NOMO-1 (cell line): ENCODE results near the gene FNDC11.
A peak's percentile ranks its signal among the peaks of the same experiment; 100 is the strongest.

Experiments
- DNase-seq, 2 experiments: peaks; one replicate each; lab custom pipeline; 2025; ENCODE audit not compliant: unreplicated experiment in 2 of 2; lab: John Stamatoyannopoulos, UW

The FNDC11 gene, protein sequence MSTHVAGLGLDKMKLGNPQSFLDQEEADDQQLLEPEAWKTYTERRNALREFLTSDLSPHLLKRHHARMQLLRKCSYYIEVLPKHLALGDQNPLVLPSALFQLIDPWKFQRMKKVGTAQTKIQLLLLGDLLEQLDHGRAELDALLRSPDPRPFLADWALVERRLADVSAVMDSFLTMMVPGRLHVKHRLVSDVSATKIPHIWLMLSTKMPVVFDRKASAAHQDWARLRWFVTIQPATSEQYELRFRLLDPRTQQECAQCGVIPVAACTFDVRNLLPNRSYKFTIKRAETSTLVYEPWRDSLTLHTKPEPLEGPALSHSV

DNA sequence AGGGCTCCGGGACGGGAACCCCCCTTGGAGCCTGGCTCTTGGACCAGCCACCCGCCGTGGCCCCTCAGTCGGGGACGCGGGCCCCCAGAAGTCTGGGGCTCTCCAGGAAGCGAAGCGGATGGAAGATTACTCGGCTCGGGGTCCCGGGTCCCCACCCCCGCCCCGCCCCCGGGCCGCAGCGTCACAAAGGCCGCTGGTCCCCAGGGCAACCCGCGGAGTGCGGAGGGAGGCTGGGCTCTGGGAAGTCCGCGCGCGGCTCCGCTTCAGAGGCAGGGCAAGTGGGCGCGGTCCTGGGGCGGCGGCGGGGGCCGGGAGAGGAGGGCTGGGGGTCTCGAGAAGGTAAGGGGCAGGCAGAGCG, at the start of gene FNDC11:
Gene FNDC11 (plus strand): TSS at position 227 of the 358 bp plus-strand sequence. CDS start 1,505 bp downstream, outside the sequence.
- DNase-seq = no peak

DNA sequence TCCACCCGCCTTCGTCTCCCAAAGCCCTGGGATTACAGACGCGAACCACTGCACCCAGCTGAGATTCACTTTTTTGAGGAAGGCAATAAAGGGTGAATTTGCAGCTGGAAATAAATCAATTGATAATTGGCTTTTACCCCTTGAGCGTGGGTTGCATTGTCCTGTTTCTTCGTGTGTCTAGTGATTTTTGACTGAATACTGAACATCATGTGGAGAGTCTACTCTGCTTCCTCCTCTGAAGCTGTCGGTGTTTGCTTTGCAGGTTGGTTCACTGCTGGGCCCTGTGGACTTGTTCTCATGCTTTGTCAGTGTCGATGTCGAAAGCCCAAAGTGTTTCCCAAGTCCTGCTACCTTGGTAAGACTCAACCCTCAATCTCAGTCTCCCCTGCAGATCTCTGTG, 49.3 kb upstream of the FNDC11 start:
- DNase-seq = no peak

DNA sequence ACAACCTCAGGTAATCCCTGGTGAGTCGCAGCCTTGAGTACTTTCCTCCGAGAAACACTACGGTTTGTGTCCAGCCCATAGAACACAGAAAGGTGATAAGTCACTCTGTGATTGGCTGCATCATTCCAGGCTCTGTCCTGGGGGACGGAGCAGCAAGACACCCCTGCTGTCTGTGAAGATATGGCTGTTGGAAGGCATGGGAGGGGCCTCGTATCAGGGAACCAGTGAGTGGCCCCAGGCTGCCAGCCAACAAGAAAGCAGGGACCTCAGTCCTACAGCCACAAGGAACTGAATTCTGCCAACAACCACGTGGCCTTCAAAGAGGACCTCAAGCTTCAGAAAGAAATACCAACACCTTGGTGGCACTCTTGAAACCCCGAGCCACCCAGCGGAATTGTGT, 48.7 kb upstream of the FNDC11 start:
- no peak for DNase-seq

DNA sequence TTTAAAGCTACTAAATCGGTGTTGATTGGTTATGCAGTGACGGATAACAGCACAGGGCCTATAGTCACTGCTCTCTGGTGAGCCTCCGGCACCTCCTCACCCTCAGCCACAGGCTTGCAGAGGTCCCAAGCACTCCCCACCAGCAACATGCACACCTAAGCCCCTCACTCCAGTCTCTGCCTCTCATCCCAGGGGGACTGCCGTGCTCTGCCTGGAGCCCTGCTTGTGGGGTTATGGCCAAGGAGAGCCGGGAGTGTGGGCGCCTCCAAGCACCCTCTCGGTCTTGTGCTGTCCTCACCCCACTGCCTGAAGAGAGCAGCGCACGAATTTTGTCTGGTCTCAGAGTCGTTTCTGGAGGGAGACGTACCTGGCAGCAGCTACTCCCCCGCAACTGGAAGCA, 48.2 kb upstream of the FNDC11 start:
- no peak for DNase-seq

DNA sequence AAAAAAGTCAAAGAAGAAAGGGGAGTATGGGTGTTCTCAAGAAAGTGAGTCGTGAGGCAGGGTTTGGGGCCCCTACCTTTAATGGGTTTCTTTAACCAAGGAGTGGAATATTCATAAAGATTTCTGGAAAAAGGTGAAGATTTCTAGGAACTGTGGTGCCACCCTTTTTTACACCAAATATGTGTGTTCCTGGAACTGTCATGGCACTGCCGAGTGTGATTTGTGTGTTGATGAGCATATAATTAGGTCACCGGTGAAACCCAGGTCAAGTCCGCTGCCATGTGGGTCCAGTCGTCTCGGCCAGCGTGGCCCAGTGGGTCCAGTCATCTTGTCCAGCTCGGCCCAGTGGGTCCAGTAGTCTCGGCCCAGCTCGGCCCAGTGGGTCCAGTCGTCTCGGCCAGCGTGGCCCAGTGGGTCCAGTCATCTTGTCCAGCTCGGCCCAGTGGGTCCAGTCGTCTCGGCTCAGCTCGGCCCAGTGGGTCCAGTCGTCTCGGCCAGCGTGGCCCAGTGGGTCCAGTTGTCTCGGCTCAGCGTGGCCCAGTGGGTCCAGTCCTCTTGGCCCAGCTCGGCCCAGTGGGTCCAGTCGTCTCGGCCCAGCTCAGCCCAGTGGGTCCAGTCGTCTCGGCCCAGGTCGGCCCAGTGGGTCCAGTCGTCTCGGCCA, 46.7 kb upstream of the FNDC11 start:
- DNase-seq = no peak

DNA sequence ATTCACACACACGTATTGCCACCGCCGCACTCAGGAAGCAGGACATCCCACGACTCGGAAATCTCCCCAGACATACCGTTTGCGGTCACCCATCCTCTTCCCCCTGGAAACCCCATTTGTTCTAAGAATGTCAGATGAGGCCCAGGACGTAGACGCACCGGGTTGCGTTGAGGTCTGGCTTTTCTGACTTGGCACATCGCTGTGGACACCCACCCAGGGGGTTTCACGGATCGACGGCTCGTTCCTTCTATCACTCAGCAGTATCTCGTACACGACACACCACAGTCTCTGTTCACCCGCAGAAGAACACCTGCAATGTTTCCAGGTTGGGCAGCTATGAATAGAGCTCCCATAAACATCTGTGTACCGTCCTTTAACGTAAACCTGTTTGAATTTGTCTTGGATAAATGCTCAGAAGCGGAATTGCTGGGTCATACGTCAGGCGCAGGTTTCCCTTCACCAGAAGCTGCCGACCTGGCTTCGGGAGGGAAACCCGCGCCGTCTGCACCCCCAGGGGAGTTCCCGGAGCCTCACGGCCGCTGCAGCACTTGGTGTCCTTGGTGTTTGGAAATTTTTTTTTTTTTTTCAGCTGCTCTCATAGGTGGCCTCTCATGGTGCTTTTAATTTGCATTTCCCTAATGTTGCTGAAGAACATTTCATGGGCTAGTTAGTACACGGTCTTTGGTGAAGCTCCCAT, 45.7 kb upstream of the FNDC11 start:
- DNase-seq = no peak

DNA sequence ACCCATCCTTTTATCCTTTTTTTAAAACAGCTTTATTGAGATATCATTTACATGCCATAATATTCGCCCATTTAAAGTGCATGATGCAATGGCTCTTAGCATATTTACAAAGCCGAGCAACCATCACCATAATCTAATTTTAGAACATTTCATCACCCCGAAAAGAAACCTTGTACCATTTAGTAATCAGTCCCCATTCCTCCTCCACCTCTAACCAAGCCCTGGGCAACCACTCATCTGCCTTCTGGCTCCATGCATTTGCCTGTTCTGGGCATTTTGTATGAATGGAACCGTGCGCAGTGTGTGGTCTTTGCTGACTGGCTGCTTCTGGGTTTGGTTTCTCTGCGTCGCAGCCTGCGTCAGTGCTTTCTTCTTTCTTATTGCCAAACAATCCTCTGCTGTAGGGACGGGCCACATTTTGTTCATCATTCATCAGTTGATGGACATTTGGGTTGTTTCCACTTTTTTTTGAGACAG, 44.8 kb upstream of the FNDC11 start:
- DNase-seq = peak; percentile 64 to 71

DNA sequence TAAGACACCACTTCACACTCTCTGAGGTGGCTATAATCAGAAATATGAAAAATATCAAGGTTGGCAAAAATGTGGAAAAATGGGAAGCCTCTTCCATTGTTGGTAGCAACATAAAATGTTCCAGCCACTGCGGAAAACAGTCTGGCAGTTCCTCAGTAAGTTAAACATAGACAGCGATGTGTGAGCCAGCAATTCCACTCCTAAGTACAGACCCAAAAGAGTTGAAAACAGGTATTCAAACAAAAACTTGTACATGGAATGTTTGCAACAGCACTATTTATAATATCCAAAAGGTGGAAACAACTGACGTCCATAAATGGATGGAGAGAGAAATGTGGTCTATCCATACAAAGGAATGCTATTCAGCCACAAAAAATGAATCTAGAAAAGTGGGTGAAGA, 40.8 kb upstream of the FNDC11 start:
- DNase-seq = no peak

DNA sequence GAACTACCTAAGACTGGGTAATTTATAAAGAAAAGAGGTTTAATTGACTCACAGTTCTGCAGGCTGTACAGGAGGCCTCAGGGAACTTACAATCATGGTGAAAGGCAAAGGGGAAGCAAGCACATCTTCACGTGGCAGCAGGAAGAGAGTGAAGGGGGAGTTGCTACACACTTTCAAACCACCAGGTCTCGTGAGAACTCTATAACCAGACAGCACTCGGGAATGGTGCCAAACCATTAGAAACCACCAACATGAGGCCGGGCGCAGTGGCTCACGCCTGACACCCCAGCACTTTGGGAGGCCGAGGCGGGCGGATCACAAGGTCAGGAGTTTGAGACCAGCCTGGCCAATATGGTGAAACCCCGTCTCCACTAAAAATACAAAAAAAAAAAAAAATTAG, 39.4 kb upstream of the FNDC11 start:
- peak in 1 of 2 experiments; percentile 31 for DNase-seq

DNA sequence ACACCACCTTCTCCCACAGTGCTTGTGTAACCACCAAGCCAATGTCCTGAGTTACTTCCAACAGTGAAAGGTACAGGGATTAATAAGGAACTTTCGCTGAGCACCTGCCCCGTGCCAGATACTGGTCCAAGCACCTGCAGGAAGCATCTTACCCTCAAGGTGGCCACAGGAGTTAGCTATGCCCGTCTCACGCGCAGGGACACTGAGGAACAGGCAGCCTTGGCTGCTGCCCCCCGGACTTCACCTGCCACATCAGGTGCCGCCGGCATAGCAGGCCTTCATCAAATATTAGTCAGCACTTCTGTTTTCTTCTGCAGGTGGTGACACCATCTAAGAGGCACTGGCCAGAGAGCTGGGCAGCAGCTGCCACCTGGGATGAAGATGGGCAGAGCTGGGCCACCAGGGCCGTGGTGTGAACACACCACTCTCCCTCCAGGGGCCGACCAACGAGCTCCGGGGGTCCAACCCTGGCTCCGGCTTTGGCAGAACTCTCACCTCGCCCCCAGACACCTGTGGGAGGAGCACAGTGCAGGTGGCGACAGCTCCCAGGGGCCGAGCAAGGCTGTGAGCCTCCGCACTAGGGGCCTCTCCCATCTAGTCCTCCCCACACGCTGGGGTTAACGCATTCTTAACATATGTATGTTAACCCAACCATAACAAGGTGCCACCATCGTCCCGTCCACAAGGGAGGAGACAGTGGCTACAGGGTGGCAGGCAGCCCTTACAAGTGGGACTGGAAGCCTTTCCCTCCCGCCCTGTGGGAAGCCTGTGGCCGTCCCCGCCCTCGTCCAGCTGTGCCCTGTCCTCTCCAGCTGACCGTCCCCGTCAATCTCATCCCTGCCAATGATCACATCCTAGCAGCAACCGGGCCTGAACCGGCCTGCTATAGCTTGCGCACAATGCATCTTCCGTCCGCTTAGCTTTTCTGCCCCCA, 36.3 kb upstream of the FNDC11 start:
- DNase-seq = no peak

DNA sequence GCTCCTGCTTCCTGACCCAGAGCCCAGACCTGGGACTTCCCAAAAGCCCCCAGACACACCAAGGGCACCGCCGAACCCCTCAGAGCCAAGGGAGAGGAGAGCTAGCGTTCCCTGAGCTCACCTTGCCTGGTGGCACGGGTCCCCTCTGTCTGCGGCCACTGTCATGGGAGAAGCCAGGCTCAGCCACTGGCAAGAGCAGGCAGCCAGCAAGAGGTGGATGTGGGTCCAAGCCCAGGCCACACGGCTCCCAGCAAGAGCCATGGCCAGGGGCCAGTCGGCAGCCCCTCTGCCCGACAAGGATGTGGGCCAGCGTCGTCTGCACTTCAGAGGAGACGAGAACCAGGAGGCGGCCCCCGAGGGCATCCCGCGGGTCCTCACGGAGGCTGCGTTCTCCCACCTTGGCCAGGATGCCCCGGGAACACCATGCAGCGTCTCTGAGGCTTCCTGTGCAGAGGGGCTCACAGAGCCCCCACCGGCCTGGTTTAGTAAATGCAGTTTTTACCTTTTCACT, 35.6 kb upstream of the FNDC11 start:
- no peak for DNase-seq

DNA sequence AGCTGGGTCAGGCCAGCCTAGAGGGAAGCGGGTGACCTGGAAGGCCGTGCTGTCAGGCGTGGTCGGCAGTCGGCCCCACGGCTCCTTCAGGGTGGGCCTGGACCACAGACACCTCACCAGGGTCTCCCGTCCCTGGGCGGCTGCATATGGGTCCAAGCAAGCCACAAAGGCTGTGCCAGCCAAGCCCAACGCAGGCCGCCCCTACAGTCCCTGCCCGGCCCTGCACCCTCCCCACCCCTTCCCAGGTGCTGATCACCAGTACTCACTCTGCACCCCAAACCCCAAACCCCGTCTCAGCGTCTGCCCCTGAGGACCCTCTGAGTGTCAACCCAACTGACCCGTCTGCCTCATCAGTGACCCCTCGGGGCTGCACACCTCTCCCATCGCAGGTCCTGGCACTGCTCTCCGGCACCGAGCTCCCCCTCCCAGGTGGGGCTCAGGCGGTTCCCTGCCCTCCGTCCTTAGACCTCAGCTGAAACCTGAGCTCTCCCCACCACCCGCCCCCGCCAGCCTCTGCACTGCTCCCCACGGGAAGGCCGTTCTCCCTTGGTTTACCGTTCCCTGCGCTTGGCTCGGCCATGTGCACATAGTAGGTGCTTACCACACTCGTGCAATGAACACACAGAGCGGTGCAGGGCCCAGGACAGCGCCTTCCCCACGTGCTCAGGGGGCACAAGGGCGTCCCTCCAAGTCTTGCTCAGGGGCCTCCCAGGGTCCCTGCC, 34.9 kb upstream of the FNDC11 start:
- no peak for DNase-seq

DNA sequence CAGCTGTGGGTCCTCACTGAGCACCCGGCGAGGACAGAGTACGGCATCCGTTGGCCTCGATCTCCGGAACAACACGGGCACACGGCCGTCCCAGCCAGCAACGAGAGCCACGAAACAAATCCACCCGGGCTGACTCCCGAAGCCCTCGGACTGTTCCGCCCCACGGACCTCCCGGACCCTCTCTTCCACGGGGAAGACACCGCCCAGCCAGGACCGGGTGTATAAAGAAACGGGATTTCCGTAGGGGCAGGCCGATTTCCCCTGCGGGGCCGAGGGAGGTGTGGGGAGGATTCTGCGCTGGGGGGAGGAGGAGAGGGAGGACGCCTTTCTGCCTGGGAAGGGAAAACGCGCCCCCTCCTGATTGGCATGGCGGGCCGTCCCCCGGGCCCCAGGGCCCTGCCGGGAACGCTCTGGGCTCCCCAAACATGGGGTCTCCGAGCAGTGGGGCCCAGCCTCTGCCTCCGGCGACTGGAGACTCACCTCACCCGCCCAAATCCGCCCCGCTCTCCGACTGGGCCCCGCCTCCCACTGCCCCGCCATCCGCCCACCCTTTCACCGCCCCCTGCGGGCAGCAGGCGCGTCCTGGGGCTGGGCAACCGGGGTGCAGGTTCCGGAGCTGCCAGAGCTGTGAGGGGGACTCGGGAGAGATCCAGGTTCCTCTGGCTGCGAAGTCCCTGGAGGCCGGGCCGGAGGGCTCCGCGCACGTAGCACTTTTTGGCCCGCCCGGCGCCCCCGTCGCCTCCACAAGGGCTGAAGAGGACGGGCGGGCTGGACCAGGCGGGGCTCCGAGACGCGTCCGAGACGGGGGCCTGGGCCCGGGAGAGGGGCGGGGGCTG, 34.1 kb upstream of the FNDC11 start:
- DNase-seq = peak; percentile 47 to 71

DNA sequence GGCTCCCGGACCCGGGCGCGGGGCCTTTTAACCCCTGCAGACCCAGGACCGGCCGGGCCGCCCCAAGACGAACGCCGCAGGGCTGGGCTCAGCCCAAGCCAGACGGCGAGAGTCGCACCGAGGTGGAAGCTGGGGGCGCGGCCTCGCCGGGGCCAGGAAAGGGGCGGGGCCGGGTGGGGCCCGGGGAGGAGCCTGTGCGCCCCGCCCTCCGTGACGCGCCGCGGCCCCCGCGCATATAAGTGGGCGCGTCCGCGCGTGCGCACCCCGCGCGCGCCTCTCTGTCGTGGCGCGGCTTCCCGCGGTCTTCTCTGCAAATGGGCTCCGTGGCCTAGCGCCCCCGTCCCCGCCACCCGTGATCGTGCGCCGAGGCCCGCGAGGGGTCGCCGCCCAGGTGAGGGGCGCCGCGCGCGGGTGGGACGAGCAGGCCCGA, 33.4 kb upstream of the FNDC11 start, which contains the start of gene PPDPF:
Gene PPDPF (plus strand): TSS at position 262 of the 430 bp plus-strand sequence. CDS start 544 bp downstream, outside the sequence.
- peak; percentile 69 to 71 for DNase-seq

DNA sequence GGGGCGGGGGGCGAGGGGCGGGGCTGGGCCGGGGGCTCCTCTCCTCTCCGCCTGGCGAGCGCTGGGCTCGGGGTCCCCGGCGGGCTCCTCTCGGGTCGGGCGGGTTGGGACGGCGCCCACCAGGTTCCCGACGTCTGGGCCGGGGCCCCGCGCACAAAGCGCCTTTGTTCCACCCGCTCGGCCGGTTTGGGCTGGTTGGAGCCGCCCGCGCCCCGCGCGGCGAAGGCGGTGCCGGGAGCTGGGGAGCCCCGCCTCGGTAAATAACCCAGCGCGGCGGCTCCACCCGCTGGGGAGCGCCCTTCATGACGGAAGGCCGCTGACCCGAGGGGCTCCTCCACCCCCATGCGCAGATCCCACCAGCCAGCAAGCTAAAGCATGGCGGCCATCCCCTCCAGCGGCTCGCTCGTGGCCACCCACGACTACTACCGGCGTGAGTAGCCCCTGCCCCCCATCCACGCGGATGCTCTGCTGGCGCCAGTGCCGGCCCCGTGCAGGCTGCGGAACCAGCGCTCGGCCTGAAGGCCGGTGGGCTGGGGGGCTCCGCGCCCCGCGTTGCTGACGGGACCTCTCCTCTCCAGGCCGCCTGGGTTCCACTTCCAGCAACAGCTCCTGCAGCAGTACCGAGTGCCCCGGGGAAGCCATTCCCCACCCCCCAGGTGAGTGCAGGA, 32.9 kb upstream of the FNDC11 start:
- DNase-seq = peak in 1 of 2 experiments; percentile 33

DNA sequence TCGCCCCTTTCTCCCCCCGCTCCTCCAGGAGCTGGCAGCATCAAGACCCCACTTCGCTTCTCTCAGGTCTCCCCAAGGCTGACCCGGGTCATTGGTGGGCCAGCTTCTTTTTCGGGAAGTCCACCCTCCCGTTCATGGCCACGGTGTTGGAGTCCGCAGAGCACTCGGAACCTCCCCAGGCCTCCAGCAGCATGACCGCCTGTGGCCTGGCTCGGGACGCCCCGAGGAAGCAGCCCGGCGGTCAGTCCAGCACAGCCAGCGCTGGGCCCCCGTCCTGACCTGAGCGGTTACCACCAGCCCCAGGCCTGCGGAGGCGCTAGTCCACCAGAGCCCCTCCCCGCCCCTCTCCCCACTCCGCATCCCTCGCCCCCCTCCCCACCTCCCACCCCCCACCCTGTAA, 32.4 kb upstream of the FNDC11 start:
- no peak for DNase-seq

DNA sequence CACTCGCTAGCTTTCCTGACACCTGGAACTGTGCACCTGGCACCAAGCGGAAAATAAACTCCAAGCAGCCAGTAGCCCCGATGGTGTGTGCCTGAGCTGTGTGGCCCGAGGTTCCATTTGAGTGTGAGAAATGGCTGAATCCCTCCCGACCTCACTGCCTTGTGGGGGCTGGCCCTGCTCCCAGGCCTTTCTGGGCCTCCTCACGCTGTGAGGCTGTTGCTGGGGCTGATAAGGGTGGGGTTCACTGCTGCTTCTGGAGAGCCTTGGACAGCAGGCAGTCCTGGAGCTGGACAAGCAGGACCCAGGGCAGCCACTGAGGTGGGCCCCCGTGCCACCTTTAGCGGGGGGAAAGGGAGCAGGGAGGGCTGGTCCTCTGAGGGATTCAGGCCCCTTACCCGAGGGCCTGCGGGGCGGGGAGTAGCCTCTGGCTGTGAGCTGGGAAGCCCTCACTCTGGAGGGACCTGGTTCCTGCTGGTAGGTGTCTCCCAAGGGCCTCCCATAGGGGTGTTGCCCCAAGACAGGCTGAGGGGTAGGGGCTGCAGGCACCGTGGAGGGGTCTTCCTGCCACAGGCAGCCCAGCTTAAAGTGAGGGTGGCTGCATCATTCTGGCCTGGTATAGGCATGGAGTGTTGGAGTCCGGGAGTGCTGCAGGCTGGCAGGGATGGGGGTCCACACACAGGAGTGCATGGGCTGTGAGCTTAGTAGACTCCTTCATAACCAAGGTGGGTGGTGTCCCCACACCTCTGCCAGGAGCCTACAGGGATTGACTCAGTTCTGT, 31.7 kb upstream of the FNDC11 start:
- DNase-seq = no peak
